ENCODE measurements around the gene SLC9A9.

DNA sequence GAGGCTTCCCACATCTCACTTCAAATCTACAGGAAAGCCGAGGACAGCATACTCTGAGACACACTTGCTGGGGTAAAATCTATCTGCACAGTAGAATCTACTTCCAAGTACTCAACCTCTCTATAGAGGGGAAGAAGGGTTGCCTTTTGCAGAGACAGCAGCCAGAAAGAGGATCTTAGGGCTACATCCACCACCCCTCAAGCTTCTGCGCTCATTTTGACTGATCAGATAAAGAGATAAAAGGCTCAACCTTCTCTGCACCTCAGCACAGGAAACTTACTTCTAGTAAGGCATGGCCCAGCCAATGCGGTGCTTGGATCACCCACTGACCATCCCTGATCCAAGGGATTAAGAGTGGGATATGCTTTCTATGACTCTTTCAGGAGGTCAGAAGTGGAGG, 6.9 kb upstream of the SLC9A9 start:
- no peak for TF ChIP-seq CTCF (IDR thresholded peaks at IDR 0.05; ENCODE audit: low read length)
- TF ChIP-seq EZH2 (optimal IDR thresholded peaks at IDR 0.05; ENCODE audit: low read depth, low read length): no peak
- no peak for TF ChIP-seq EZH2phosphoT487 (IDR thresholded peaks at IDR 0.05; ENCODE audit: low read length)
